Esophagus squamous epithelium (tissue), 5 donors: ENCODE results near the gene SCAMP1. TPM values are rescaled to one million over a fixed set of nuclear protein-coding genes. Genes with fewer than 3 reads are reported as not detected.

ENCODE experiments used
- DNase-seq: peaks from one replicate; lab custom pipeline; 2025; lab: John Stamatoyannopoulos, UW
- H3K27ac ChIP-seq, 4 donors: fragments of 200-600 bp; sonication (generic); one replicate each; pipeline ENCODE4 v1.5.1; 2016 to 2019; ENCODE audit warnings: mild to moderate bottlenecking in 1 of 4
- H3K27me3 ChIP-seq, 4 donors: fragments of 200-600 bp; sonication (generic); 1 replicate in 3 of 4; 2 replicates in 1 of 4; pipeline versions ENCODE4 v1.5.1 to v1.6.0; 2017 to 2021; ENCODE audit warnings: antibody characterized with exemption in 1 of 4
- H3K36me3 ChIP-seq, 3 donors: fragments of 200-600 bp; sonication (generic); one replicate each; pipeline ENCODE4 v1.5.1; 2016 to 2019
- H3K4me1 ChIP-seq, 3 donors: fragments of 200-600 bp; sonication (generic); one replicate each; pipeline ENCODE4 v1.5.1; 2017 to 2019
- H3K4me3 ChIP-seq, 4 donors: fragments of 200-600 bp; sonication (generic); 1 replicate in 3 of 4; 2 replicates in 1 of 4; pipeline ENCODE4 v1.5.1; 2016 to 2019; ENCODE audit warnings: mild to moderate bottlenecking in 2 of 4, moderate library complexity in 1 of 4
- H3K9me3 ChIP-seq, 3 donors: fragments of 200-600 bp; sonication (generic); one replicate each; pipeline ENCODE4 v1.5.1; 2016 to 2019
- POLR2A ChIP-seq, 4 donors: fragments of 450-650 bp; IDR thresholded peaks; one replicate each; pipeline ENCODE4 v1.6.1; 2017; ENCODE audit warnings: antibody characterized with exemption in 4 of 4, mild to moderate bottlenecking in 4 of 4, moderate library complexity in 3 of 4
- WGBS, 2 donors: methylation state at CpG; one replicate each; pipeline ENCODE4 v1.1.5; 2018; 5-methylcytosine and 5-hydroxymethylcytosine counted together
- intact Hi-C: fragments of 100-400 bp; cut with DNase I; formaldehyde crosslinking; loops from one replicate; pipeline ENCODE4 v1.15.0; 2022
- total RNA-seq, 4 donors: library from RNA; depleted of rRNA; stranded (reverse); fragments of >200 nt; gene quantifications; one replicate each; pipeline ENCODE4 v1.1.0, GENCODE V29; 2016
- TF ChIP-seq, protein P1 (sequence below), 6 experiments: fragments of 450-650 bp in 4 of 6; fragments of 200-600 bp in 2 of 6; sonication (generic) in 2 of 6; IDR thresholded peaks; one replicate each; pipeline ENCODE4 v1.5.1; 2016 to 2019; ENCODE audit warnings: antibody characterized with exemption in 6 of 6, mild to moderate bottlenecking in 4 of 6, moderate library complexity in 4 of 6
- donor health status: DM: yes; HTN: yes; CAD: no.

The SCAMP1 gene
- total RNA-seq, 4 donors from 2014 or later, result 15.2 to 27.6 (median 21.3) TPM

DNA sequence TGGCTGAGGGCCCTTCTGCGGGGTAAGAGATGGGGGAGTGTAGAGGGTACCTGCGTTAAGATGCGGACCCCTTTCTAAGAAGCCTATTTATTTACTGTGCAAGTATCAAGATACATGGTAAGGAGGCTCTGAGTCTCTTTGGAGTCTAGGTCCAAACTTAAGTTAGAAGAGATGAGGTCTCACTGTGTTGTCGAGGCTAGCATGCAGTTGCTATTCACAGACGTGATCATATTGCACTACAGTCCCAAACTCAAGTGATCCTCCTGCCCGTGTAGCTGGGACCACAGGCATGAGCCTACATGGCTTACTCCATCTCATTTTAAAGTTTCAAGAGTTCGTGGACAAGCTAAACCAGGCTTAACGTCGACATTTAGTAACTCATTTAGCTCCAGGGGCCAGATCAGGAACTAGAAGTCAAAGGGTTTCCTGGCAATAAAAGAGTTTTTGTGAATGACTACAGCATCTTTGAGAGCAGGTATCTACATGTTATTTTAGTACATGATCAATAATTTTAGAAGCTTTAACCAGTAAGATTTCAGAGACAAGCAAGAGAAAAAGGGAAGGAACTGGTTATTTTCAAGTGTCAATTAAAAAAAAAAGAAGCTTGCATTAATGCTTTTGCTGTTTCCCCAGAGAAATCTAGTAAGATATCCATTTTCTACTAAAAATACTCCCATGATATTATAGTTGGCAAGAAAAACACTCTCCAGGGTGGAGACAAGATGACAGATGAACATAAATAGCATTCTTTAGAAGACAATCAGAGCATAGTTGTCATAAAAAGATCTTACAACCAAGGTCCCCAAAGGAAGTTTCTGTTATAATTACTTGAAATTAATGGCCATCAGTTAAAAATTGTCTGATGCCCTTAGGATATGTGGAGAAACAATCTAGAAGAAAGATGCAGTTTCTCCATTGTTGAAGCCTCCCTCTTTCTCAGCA lies 141.3 kb downstream of the SCAMP1 start:
- no peaks in the 10 kb centered on the region for H3K36me3 ChIP-seq
- DNase-seq, result no peak
- no peaks in the 10 kb centered on the region for H3K27me3 ChIP-seq
- H3K4me1 ChIP-seq, result peaks cover 21 to 65% (median 42%) of the 10 kb centered on the region in 3 donors
- intact Hi-C loops, result no loop called here
- H3K4me3 ChIP-seq, result no peak overlapping the region
- no peaks in the 10 kb centered on the region for H3K9me3 ChIP-seq
- peak overlapping the region in 2 of 4 donors; percentile 11 to 30 for H3K27ac ChIP-seq
- 47 to 48% methylated on average over 8 to 9 of the region's 9 CpGs for WGBS, 2 donors
- TF ChIP-seq, protein P1, sequence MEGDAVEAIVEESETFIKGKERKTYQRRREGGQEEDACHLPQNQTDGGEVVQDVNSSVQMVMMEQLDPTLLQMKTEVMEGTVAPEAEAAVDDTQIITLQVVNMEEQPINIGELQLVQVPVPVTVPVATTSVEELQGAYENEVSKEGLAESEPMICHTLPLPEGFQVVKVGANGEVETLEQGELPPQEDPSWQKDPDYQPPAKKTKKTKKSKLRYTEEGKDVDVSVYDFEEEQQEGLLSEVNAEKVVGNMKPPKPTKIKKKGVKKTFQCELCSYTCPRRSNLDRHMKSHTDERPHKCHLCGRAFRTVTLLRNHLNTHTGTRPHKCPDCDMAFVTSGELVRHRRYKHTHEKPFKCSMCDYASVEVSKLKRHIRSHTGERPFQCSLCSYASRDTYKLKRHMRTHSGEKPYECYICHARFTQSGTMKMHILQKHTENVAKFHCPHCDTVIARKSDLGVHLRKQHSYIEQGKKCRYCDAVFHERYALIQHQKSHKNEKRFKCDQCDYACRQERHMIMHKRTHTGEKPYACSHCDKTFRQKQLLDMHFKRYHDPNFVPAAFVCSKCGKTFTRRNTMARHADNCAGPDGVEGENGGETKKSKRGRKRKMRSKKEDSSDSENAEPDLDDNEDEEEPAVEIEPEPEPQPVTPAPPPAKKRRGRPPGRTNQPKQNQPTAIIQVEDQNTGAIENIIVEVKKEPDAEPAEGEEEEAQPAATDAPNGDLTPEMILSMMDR (IDR thresholded peaks at IDR 0.05), result no peak
- TF ChIP-seq POLR2A (IDR thresholded peaks at IDR 0.05), result no peak

- TF ChIP-seq POLR2A (IDR thresholded peaks at IDR 0.05), result no peak
- TF ChIP-seq, protein P1 (IDR thresholded peaks at IDR 0.05), result no peak
- peak overlapping the region; percentile 32 to 78 (median 56) for H3K27ac ChIP-seq
- H3K9me3 ChIP-seq, result no peaks in the 10 kb centered on the region
- no peak overlapping the region for H3K4me3 ChIP-seq
- 73 to 76% methylated on average over 4 of the region's 4 CpGs for WGBS, 2 donors
- H3K27me3 ChIP-seq, result peaks cover 0 to 4% (median 0%) of the 10 kb centered on the region in 4 donors
- intact Hi-C loops, result no loop called here
- no peak for DNase-seq
- no peaks in the 10 kb centered on the region for H3K36me3 ChIP-seq
- H3K4me1 ChIP-seq, result peaks cover 22 to 53% (median 40%) of the 10 kb centered on the region in 3 donors
Measured at GRCh38 chr5:78503958-78504653, 143.7 kb downstream of the SCAMP1 start.

GRCh38 chr5:78504704-78505677 lies 144.6 kb downstream of the SCAMP1 start:
- intact Hi-C loops, result no loop called here
- Histone ChIP-seq H3K36me3 (no peaks in the 10 kb centered on the region), H3K4me3 (no peak overlapping the region), H3K4me1 (peaks cover 23 to 62% (median 42%) of the 10 kb centered on the region in 3 donors), H3K27me3 (peaks cover 0 to 13% (median 0%) of the 10 kb centered on the region in 4 donors), H3K9me3 (no peaks in the 10 kb centered on the region), H3K27ac (peak overlapping the region; percentile 32 to 78 (median 56))
- 8 to 20% methylated on average over 8 to 9 of the region's 10 CpGs for WGBS, 2 donors
- DNase-seq, result no peak
- TF ChIP-seq, protein P1 (IDR thresholded peaks at IDR 0.05), result no peak

DNA sequence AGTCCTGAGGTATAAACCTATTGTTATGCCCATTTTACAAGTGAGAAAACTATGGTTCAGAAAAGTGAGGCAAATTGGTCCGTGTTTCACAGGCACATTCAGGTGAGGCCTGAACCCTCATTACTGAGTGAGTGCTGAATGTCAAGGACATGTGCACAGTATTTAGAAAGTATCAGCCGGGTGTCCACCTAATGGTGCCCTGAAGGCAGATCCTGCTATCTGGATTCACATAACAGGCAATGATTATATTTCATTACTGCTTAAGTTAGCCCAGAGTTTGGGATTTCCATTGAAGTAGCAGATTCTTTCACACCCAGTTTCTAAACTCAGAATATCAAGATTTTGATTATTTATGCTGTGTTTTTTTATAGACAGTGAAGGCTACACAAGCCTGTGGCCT lies 145.4 kb downstream of the SCAMP1 start:
- Histone ChIP-seq H3K27ac (peak overlapping the region in 3 of 4 donors; percentile 40 to 78 (median 73)), H3K4me3 (no peak overlapping the region), H3K4me1 (peaks cover 32 to 71% (median 49%) of the 10 kb centered on the region in 3 donors), H3K27me3 (peaks cover 0 to 19% (median 0%) of the 10 kb centered on the region in 4 donors), H3K9me3 (no peaks in the 10 kb centered on the region), H3K36me3 (no peaks in the 10 kb centered on the region)
- no peak for DNase-seq
- TF ChIP-seq POLR2A (IDR thresholded peaks at IDR 0.05), result no peak
- TF ChIP-seq, protein P1 (IDR thresholded peaks at IDR 0.05), result no peak
- intact Hi-C loops, result no loop called here
- WGBS, 2 donors, result 76 to 80% methylated on average over 2 of the region's 2 CpGs
